Heart right ventricle (tissue), 16 donors: Measurements from ENCODE around the gene OSBPL3. TPM values are rescaled to one million over a fixed set of nuclear protein-coding genes. Genes with fewer than 3 reads are reported as not detected.

ENCODE experiments used
- ATAC-seq, 8 donors: fragments of 200-7000 bp; cut with Tn5 transposase; one replicate each; pipeline ENCODE4 v1.9.1; 2020; ENCODE audit warnings: mild to moderate bottlenecking in 8 of 8, moderate library complexity in 8 of 8, moderate number of reproducible peaks in 1 of 8
- DNase-seq, 2 donors: peaks; one replicate each; pipeline ENCODE4 v3.0.0-alpha.2; 2020
- H3K27ac ChIP-seq, 10 donors: fragments of 200-600 bp; sonication (generic) in 2 of 10; one replicate each; pipeline versions ENCODE4 v1.5.0 to v1.8.0; 2020 to 2022; ENCODE audit warnings: mild to moderate bottlenecking in 3 of 10
- H3K27me3 ChIP-seq, 7 donors: fragments of 200-600 bp; one replicate each; pipeline ENCODE4 v1.8.0; 2021 to 2022; ENCODE audit warnings: mild to moderate bottlenecking in 2 of 7
- H3K36me3 ChIP-seq, 9 donors: fragments of 200-600 bp; sonication (generic) in 1 of 9; one replicate each; pipeline versions ENCODE4 v1.5.0 to v1.8.0; 2020 to 2022; ENCODE audit warnings: mild to moderate bottlenecking in 2 of 9
- H3K4me1 ChIP-seq, 9 donors: fragments of 200-600 bp; sonication (generic) in 1 of 9; one replicate each; pipeline versions ENCODE4 v1.5.0 to v1.8.0; 2020 to 2022; ENCODE audit warnings: mild to moderate bottlenecking in 4 of 9
- H3K4me3 ChIP-seq, 10 donors: fragments of 200-600 bp; sonication (generic) in 2 of 10; one replicate each; pipeline versions ENCODE4 v1.5.0 to v1.8.0; 2020 to 2022; ENCODE audit warnings: mild to moderate bottlenecking in 7 of 10, moderate library complexity in 2 of 10
- H3K9me3 ChIP-seq, 11 donors: fragments of 200-600 bp in 10 of 11; sonication (generic) in 2 of 11; one replicate each; pipeline versions ENCODE4 v1.5.0 to v1.8.0; 2013 to 2022; ENCODE audit warnings: mild to moderate bottlenecking in 2 of 11, control low read depth in 1 of 11, moderate library complexity in 1 of 11
- WGBS, 2 donors: extraction: QIAGEN DNeasy Blood & Tissue Kit; methylation state at CpG; one replicate each; pipeline ENCODE4 v1.1.7; 2013; ENCODE audit warnings: inconsistent platforms in 1 of 2; 5-methylcytosine and 5-hydroxymethylcytosine counted together
- intact Hi-C, 10 donors: fragments of 100-400 bp; cut with DNase I; formaldehyde crosslinking; loops; one replicate each; pipeline versions ENCODE4 v1.11.1 to v1.14.2; 2022
- polyA plus RNA-seq, 2 donors: library from polyadenylated mRNA; stranded (reverse); fragments of 200-250 nt; gene quantifications; one replicate each; pipeline ENCODE4 v1.2.3, GENCODE V29; 2013
- total RNA-seq, 10 donors: library from RNA; stranded (reverse); fragmentation: NEBNext Ultra II Directional in 3 of 10; extraction: Animal tissue kit (Norgen Biotek cat#: 25700) in 3 of 10; gene quantifications; one replicate each; pipeline versions ENCODE4 v1.2.1 to v1.2.4, GENCODE V29; 2021 to 2023
- TF ChIP-seq, protein P1 (sequence below), 9 donors: fragments of 200-600 bp; sonication (generic) in 2 of 9; IDR thresholded peaks; one replicate each; pipeline versions ENCODE4 v1.5.0 to v1.8.0; 2021 to 2022; ENCODE audit warnings: antibody characterized with exemption in 9 of 9, mild to moderate bottlenecking in 5 of 9, moderate library complexity in 1 of 9
- donor health status: Arrhythmogenic right ventricular cardiomyopathy.
- donor health status: ischemic (EF 13 %, LVEDD 7.1; RV severe dilation, severe dysfunction).
- donor health status: healthy with polysubstance abuse.
- donor health status: DM: no; HTN: yes; CAD: no.
- donor health status: DM: no; HTN: no; CAD: no.
- donor health status: ischemic (EF 25% LVEDD 6.9; RV normal size, moderate dysfunction).
- donor health status: ischemic (EF 25% LVEDD 5.7; RV mildly dilated, moderate dysfunction).
- donor health status: healthy.
- donor health status: DM: yes; HTN: yes; CAD: no.
- donor health status: Ischemic cardiomyopathy.
- donor health status: ischemic (EF 35%, LVEDD 5.7; RV mildly dilated, moderate dysfunction).
- donor health status: nonischemic (EF 11% LVEDD 7.7; RV severe dilation, severe dysfunction).
- donor health status: DM: yes; HTN: yes; CAD: no.
- donor health status: PGD.
- donor health status: ischemic (EF 29% LVEDD 5.4; RV normal size, mild dysfunction).
- donor health status: nonischemic (EF 23%, LVEDD 6.1; RV moderate dilation, normal function).

OSBPL3 gene
- total and polyA plus RNA-seq, 12 donors, result 1.2 to 10.6 (median 3.5) TPM

DNA sequence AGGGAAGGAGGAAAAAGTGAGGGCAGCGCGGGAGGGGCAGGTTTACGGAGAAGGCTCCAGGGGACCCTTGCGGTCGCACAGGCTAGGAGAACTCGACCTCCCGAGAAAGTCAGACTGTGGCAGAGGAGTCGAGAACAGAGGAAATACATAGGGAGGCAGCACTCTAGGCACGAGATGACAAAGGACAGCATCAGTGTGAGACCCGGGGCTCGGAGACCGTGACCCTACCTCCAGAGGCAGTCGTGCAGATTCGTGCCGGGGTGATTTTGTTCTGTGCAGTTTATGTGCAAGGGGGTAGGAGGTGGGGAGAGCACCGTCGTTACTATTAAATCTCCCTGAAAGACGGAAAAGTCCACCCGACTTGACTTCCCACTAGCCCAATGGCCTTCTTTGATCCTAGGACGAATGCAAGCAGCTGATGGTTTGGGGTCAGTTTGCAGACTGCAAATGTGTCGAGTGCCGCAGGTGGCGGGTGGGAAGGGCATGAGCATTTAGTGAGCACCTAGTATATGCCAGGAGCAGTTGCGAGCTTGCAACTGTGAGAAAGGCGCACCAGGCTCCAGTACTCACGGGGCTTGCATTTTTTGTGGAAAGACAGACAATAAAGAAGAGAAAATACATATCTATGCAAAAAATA, 674 bp upstream of the OSBPL3 start:
- Histone ChIP-seq H3K36me3 (no peaks in the 10 kb centered on the region), H3K4me1 (peaks cover 0 to 65% (median 12%) of the 10 kb centered on the region in 9 donors), H3K4me3 (peak overlapping the region; percentile 19 to 90 (median 76)), H3K27me3 (peaks cover 0 to 14% (median 0%) of the 10 kb centered on the region in 7 donors), H3K9me3 (no peaks in the 10 kb centered on the region), H3K27ac (peak overlapping the region; percentile 59 to 92 (median 84))
- WGBS, 2 donors, result 6 to 9% methylated on average over 26 of the region's 26 CpGs
- DNase-seq (peak; percentile 18 to 28), ATAC-seq (peak in 5 of 8 donors; percentile 1 to 38 (median 7))
- TF ChIP-seq, protein P1, sequence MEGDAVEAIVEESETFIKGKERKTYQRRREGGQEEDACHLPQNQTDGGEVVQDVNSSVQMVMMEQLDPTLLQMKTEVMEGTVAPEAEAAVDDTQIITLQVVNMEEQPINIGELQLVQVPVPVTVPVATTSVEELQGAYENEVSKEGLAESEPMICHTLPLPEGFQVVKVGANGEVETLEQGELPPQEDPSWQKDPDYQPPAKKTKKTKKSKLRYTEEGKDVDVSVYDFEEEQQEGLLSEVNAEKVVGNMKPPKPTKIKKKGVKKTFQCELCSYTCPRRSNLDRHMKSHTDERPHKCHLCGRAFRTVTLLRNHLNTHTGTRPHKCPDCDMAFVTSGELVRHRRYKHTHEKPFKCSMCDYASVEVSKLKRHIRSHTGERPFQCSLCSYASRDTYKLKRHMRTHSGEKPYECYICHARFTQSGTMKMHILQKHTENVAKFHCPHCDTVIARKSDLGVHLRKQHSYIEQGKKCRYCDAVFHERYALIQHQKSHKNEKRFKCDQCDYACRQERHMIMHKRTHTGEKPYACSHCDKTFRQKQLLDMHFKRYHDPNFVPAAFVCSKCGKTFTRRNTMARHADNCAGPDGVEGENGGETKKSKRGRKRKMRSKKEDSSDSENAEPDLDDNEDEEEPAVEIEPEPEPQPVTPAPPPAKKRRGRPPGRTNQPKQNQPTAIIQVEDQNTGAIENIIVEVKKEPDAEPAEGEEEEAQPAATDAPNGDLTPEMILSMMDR (IDR thresholded peaks at IDR 0.05), result no peak
- intact Hi-C loops, result loop anchor here in 8 of 10 donors (2.0 to 10.0 kb wide), 6 partner anchors 87 to 202 kb away; a partner anchor contains a TSS

DNA sequence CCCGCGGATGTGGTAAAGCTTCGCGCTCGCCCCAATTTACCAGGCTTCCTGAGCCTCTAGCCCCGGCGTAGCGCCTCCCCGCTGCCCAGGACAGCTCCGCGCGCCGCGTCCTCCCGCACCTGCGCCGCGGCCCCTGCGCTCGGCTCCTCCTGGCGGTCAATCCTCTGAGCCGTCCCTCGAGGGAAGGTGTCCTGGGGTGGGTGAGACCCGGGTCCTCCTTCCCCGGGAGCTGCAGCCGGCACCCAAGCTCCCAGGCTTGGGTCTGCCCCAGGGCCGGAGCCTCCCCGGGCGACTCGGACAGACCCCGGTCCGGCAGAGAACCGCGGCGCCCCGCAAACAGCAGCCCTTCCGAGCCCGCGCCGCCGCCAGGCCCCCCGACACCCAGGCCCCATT, 512 bp downstream of the OSBPL3 start:
- H3K27me3 ChIP-seq, result peaks cover 0 to 14% (median 0%) of the 10 kb centered on the region in 7 donors
- no peaks in the 10 kb centered on the region for H3K9me3 ChIP-seq
- peak; percentile 36 to 79 (median 44) for ATAC-seq
- DNase-seq, result peak; percentile 43 to 64
- peaks cover 0 to 69% (median 12%) of the 10 kb centered on the region in 9 donors for H3K4me1 ChIP-seq
- TF ChIP-seq, protein P1 (IDR thresholded peaks at IDR 0.05), result peak in 8 of 9 donors; percentile 14 to 77 (median 48)
- H3K27ac ChIP-seq, result peak overlapping the region; percentile 9 to 92 (median 84)
- H3K4me3 ChIP-seq, result peak overlapping the region; percentile 58 to 90 (median 76)
- intact Hi-C loops, result loop anchor here in 7 of 10 donors (2.0 to 10.0 kb wide), 7 partner anchors 75 to 165 kb away; no protein-coding TSS in a partner anchor
- WGBS, 2 donors, result 1% methylated on average over 42 of the region's 42 CpGs
- no peaks in the 10 kb centered on the region for H3K36me3 ChIP-seq

DNA sequence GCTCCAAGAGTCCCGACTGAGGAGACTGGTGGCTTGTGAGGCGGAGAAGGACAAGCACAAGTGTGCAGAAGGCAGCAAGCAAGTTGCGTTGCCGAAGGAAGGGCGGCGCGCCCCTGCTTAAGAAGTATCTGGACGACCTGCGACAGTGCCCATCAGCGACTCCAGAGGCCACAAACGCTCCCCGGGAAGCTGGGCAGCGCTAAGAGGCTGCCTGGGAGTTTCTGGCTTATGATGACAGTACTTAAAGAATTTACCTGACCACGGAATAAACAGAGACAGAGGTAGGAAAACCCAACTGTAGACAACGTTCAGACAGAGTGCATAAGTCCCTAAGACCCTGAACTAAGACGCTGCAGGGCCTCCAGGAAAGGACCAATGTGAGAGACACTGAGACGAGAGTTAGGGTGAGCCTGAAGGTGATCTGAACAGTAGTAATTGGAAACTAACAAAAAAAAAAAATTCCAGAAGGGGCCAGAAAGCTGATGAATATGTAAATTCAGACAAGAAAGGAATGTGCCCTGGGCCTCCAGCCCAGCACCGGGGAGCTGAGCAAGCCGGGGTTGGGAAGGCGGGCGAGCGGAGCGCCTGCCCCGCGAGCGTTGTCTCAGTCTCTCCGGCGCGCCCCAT, 1.0 kb downstream of the OSBPL3 start:
- H3K36me3 ChIP-seq, result no peaks in the 10 kb centered on the region
- peak overlapping the region in 7 of 10 donors; percentile 80 to 92 (median 88) for H3K27ac ChIP-seq
- H3K4me1 ChIP-seq, result peaks cover 0 to 66% (median 12%) of the 10 kb centered on the region in 9 donors
- TF ChIP-seq, protein P1 (IDR thresholded peaks at IDR 0.05), result no peak
- ATAC-seq, result no peak
- no peak for DNase-seq
- H3K4me3 ChIP-seq, result peak overlapping the region; percentile 58 to 90 (median 76)
- H3K27me3 ChIP-seq, result peaks cover 0 to 14% (median 0%) of the 10 kb centered on the region in 7 donors
- H3K9me3 ChIP-seq, result no peaks in the 10 kb centered on the region
- intact Hi-C loops, result loop anchor here in 7 of 10 donors (2.0 to 10.0 kb wide), 7 partner anchors 74 to 164 kb away; no protein-coding TSS in a partner anchor
- 26 to 29% methylated on average over 27 to 29 of the region's 29 CpGs for WGBS, 2 donors

DNA sequence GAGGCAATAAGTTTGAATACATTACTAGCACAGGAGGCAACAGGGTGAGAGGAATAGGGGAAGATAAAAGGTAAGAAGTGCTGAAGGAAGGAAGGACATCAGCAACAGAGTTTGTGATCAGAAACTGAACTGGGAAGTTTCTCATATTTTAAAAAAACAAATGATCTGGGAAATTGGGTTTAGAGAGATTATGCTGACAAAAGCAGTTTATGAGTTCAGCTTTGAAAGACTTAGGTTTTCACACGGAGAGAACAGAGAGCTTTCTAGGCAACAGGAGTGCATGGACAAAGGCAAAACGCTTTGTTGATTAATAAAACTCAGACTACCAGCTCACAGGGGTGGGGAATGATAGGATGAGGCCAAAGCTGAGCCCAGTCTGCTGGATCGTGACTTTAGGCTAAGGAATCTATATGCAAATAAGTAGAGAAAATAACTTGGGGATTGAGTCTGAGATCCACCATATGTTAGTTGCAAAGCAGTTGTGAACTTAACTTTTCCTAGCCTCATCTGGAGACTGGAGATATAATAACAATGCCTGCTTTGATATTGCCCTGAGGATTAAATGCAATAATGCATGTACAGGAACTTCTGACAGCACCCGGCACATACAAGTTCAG, 4.2 kb downstream of the OSBPL3 start:
- intact Hi-C loops, result loop anchor here in 7 of 10 donors (5.0 to 10.0 kb wide), 6 partner anchors 71 to 161 kb away; no protein-coding TSS in a partner anchor
- ATAC-seq, result no peak
- H3K27ac ChIP-seq, result no peak overlapping the region
- 82 to 85% methylated on average over 4 of the region's 4 CpGs for WGBS, 2 donors
- H3K4me3 ChIP-seq, result no peak overlapping the region
- DNase-seq, result no peak
- peaks cover 0 to 4% (median 0%) of the 10 kb centered on the region in 7 donors for H3K27me3 ChIP-seq
- peaks cover 0 to 61% (median 7%) of the 10 kb centered on the region in 9 donors for H3K4me1 ChIP-seq
- H3K36me3 ChIP-seq, result no peaks in the 10 kb centered on the region
- H3K9me3 ChIP-seq, result no peaks in the 10 kb centered on the region
- TF ChIP-seq, protein P1 (IDR thresholded peaks at IDR 0.05), result no peak
